Activated naive CD8-positive, alpha-beta T cell treated with anti-CD3 and anti-CD28 coated beads, Interleukin-2, amount 50 U/mL, for 16 hours (primary cell): Measurements from ENCODE around the gene VRTN.

Experiments
- DNase-seq: peaks from one replicate; pipeline ENCODE4 v3.0.0-alpha.2; 2020; ENCODE audit warnings: low read depth, low spot score

The VRTN gene

GRCh38 chr14:74392616-74393570 lies 44.6 kb downstream of the VRTN start:
- no peak for DNase-seq

- DNase-seq: no peak
Measured at GRCh38 chr14:74394549-74394948, 46.3 kb downstream of the VRTN start.

- DNase-seq: no peak
Measured at GRCh38 chr14:74395094-74395493, 46.8 kb downstream of the VRTN start.

GRCh38 chr14:74400031-74400685 lies 51.9 kb downstream of the VRTN start:
- DNase-seq: no peak

GRCh38 chr14:74400919-74401503 lies 52.7 kb downstream of the VRTN start:
- DNase-seq: no peak

- DNase-seq: peak; percentile 30
Measured at GRCh38 chr14:74401504-74402241, 53.4 kb downstream of the VRTN start.

- no peak for DNase-seq
Measured at GRCh38 chr14:74402401-74403251, 54.4 kb downstream of the VRTN start.

- no peak for DNase-seq
Measured at GRCh38 chr14:74403619-74404417, 55.5 kb downstream of the VRTN start.

GRCh38 chr14:74404435-74404834 lies 56.2 kb downstream of the VRTN start:
- DNase-seq: no peak

GRCh38 chr14:74405663-74406062 lies 57.4 kb downstream of the VRTN start:
- DNase-seq: no peak

- DNase-seq: no peak
Measured at GRCh38 chr14:74407021-74407800, 58.9 kb downstream of the VRTN start.

- no peak for DNase-seq
Measured at GRCh38 chr14:74407801-74408154, 59.5 kb downstream of the VRTN start.

- no peak for DNase-seq
Measured at GRCh38 chr14:74408870-74409269, 60.6 kb downstream of the VRTN start.

- no peak for DNase-seq
Measured at GRCh38 chr14:74409441-74409840, 61.2 kb downstream of the VRTN start.
